ENCODE measurements around the gene SPON1. TPM values are rescaled to one million over a fixed set of nuclear protein-coding genes. Genes with fewer than 3 reads are reported as not detected.

The SPON1 gene
- total RNA-seq, 3 donors from 2014 or later (not counting 1 experiment from before 2014, with no cell fraction given): 0.09 to 0.18 TPM; not detected in 1

DNA sequence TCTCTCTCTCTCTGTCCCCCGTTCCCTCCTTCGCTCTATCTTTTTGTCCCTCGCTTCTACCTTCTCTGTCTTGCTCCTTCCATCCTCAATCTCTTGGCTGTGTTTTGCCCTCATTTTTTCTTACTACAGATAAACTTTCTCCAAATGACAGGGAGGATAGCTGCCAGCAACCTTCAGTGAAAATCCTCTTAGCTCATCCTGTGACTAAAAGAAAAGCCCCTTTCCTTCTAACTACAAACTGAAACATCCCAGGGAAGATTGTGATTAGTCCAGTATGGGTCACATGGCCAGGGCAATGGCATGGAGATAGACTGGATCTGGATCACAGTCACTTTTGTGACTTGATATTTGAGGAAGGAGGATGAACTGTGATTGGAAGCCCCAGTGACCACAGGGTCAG is 10.4 kb downstream of the SPON1 start:
- no peak overlapping the region for H3K4me3 Mint-ChIP-seq
- DNase-seq (no peak), ATAC-seq (no peak)
- no peaks in the 10 kb centered on the region for H3K4me1 Mint-ChIP-seq
- 88% methylated on average over 3 of the region's 3 CpGs for WGBS (ENCODE audit: insufficient coverage)
- no peaks in the 10 kb centered on the region for H3K36me3 Mint-ChIP-seq
- no peaks in the 10 kb centered on the region for H3K36me3 ChIP-seq (ENCODE audit: control insufficient read depth, insufficient read depth, low read length)
- no peak overlapping the region for H3K27ac Mint-ChIP-seq
- no peak overlapping the region for H3K27ac ChIP-seq (ENCODE audit: low read length)
- H3K27me3 Mint-ChIP-seq (ENCODE audit: low read depth in 2 of 2): peaks cover 24 to 25% of the 10 kb centered on the region in 2 donors
- no peak for TF ChIP-seq CTCF (IDR thresholded peaks at IDR 0.05)
- no peaks in the 10 kb centered on the region for H3K27me3 ChIP-seq (ENCODE audit: control insufficient read depth, insufficient read depth, low read length)
- H3K9me3 Mint-ChIP-seq: no peaks in the 10 kb centered on the region
- intact Hi-C loops (cut with micrococcal nuclease): no loop called here
- no peaks in the 10 kb centered on the region for H3K4me1 ChIP-seq (ENCODE audit: control insufficient read depth, insufficient read depth, low read length)
- H3K4me3 ChIP-seq (ENCODE audit: low read length): no peak overlapping the region
- H3K9me3 ChIP-seq (ENCODE audit: control insufficient read depth, insufficient read depth, low read length): no peaks in the 10 kb centered on the region

DNA sequence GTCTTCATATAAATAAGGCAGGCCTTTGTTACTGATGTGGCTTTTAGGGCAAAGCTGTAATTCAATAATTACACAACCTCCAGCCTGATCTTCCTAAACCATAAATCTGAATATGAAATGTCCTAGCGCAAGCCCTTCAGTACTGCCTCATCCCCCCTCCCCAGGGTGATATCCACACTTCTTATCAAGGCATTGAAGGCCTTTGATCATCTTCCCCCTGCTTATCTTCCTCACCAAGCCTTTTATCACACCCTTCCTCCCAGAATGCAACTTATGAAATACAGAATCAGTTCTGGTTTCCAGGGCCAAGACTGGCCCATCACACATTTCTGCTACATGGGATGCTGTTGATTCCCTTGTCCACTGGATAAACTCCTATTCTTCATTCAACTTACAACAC is 12.1 kb downstream of the SPON1 start:
- Mint-ChIP-seq H3K27ac (no peak overlapping the region), H3K9me3 (no peaks in the 10 kb centered on the region), H3K36me3 (no peaks in the 10 kb centered on the region), H3K27me3 (ENCODE audit: low read depth in 2 of 2) (peaks cover 17 to 29% of the 10 kb centered on the region in 2 donors), H3K4me1 (no peaks in the 10 kb centered on the region), H3K4me3 (no peak overlapping the region)
- DNase-seq (no peak), ATAC-seq (no peak)
- no peak overlapping the region for H3K4me3 ChIP-seq (ENCODE audit: low read length)
- intact Hi-C loops (cut with micrococcal nuclease): no loop called here
- no peak overlapping the region for H3K27ac ChIP-seq (ENCODE audit: low read length)
- no peaks in the 10 kb centered on the region for H3K4me1 ChIP-seq (ENCODE audit: control insufficient read depth, insufficient read depth, low read length)
- 88% methylated on average over 1 of the region's 1 CpG for WGBS (ENCODE audit: insufficient coverage)
- H3K9me3 ChIP-seq (ENCODE audit: control insufficient read depth, insufficient read depth, low read length): no peaks in the 10 kb centered on the region
- H3K27me3 ChIP-seq (ENCODE audit: control insufficient read depth, insufficient read depth, low read length): no peaks in the 10 kb centered on the region
- no peak for TF ChIP-seq CTCF (IDR thresholded peaks at IDR 0.05)
- H3K36me3 ChIP-seq (ENCODE audit: control insufficient read depth, insufficient read depth, low read length): no peaks in the 10 kb centered on the region

DNA sequence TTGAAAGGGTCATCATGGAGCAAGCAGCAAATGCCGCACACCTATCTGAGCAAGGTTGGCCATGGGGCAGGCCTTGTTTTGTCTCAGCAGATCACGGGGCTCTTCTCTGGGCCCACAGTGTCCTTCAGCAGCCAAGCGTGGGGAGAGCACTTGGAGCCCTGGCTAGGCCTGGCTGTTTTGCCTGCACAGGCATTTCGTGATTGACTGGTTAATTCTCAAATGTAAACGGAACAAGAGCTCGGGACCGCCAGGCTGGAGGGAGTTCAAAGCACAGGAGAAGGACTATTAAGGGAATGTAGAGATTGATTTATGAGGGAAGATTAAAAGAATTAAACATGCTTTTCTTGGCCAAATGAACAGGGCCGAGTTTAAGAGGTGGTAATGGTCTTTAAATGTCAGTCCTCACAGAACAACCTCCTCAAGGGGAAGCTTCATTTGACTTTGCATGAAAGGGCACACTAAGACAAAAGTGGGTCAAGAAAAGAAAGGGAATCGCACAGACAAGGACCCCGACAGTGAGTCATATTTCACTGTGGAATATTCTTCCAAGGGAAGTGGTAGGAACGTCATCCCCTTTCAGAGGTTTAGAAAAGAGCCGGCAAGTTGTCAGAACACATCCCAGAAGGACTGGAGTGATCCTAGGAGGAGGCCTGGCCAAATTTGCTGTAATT is 20.7 kb downstream of the SPON1 start:
- H3K4me3 ChIP-seq (ENCODE audit: low read length): no peak overlapping the region
- no peaks in the 10 kb centered on the region for H3K36me3 Mint-ChIP-seq
- no peak overlapping the region for H3K27ac ChIP-seq (ENCODE audit: low read length)
- no peaks in the 10 kb centered on the region for H3K9me3 ChIP-seq (ENCODE audit: control insufficient read depth, insufficient read depth, low read length)
- intact Hi-C loops (cut with micrococcal nuclease): no loop called here
- no peaks in the 10 kb centered on the region for H3K4me1 Mint-ChIP-seq
- H3K4me3 Mint-ChIP-seq: no peak overlapping the region
- WGBS (ENCODE audit: insufficient coverage): 90% methylated on average over 12 of the region's 12 CpGs
- no peak for TF ChIP-seq CTCF (IDR thresholded peaks at IDR 0.05)
- ATAC-seq (no peak), DNase-seq (no peak)
- H3K36me3 ChIP-seq (ENCODE audit: control insufficient read depth, insufficient read depth, low read length): no peaks in the 10 kb centered on the region
- no peaks in the 10 kb centered on the region for H3K9me3 Mint-ChIP-seq
- H3K4me1 ChIP-seq (ENCODE audit: control insufficient read depth, insufficient read depth, low read length): no peaks in the 10 kb centered on the region
- H3K27me3 Mint-ChIP-seq (ENCODE audit: low read depth in 2 of 2): peaks cover 5% of the 10 kb centered on the region in 2 donors
- no peak overlapping the region for H3K27ac Mint-ChIP-seq
- no peaks in the 10 kb centered on the region for H3K27me3 ChIP-seq (ENCODE audit: control insufficient read depth, insufficient read depth, low read length)

Data from natural killer cell (primary cell).